Psoas muscle (tissue), 8 donors: Measurements from ENCODE around the gene BMPR1B. TPM values are rescaled to one million over a fixed set of nuclear protein-coding genes. Genes with fewer than 3 reads are reported as not detected.

Source experiments
- ATAC-seq, 4 donors: fragments of 200-7000 bp; cut with Tn5 transposase; one replicate each; pipeline ENCODE4 v1.9.1; 2020; ENCODE audit warnings: moderate library complexity in 3 of 4, mild to moderate bottlenecking in 2 of 4
- DNase-seq, 2 donors: peaks; one replicate each; pipeline ENCODE4 v3.0.0-alpha.2; 2020
- H3K27ac ChIP-seq: fragments of 200-600 bp; one replicate; pipeline ENCODE4 v1.8.0; 2022
- H3K27me3 ChIP-seq, 3 donors: fragments of 200-600 bp in 1 of 3; one replicate each; pipeline versions ENCODE4 v1.6.1 to v1.8.0; 2013 to 2022; ENCODE audit warnings: low read length in 2 of 3, mild to moderate bottlenecking in 2 of 3, moderate library complexity in 1 of 3; ENCODE audit not compliant: insufficient read depth in 3 of 3
- H3K36me3 ChIP-seq, 2 donors: fragments of 200-600 bp in 1 of 2; one replicate each; pipeline versions ENCODE4 v1.6.1 to v1.8.0; 2013 to 2022; ENCODE audit warnings: low read depth in 1 of 2, mild to moderate bottlenecking in 1 of 2, moderate library complexity in 1 of 2; ENCODE audit not compliant: insufficient read depth in 1 of 2
- H3K4me1 ChIP-seq: fragments of 200-600 bp; one replicate; pipeline ENCODE4 v1.8.0; 2022
- H3K4me3 ChIP-seq: fragments of 200-600 bp; one replicate; pipeline ENCODE4 v1.8.0; 2022; ENCODE audit warnings: mild to moderate bottlenecking
- H3K9me3 ChIP-seq: fragments of 200-600 bp; one replicate; pipeline ENCODE4 v1.8.0; 2022
- CTCF ChIP-seq: fragments of 200-600 bp; IDR thresholded peaks from one replicate; pipeline ENCODE4 v1.8.0; 2022; ENCODE audit warnings: antibody characterized with exemption
- whole genome bisulfite sequencing, 3 donors: extraction: QIAGEN DNeasy Blood & Tissue Kit; methylation state at CpG; one replicate each; pipeline versions ENCODE4 v1.1.6 to v1.1.7; 2013; 5-methylcytosine and 5-hydroxymethylcytosine counted together
- intact Hi-C, 2 donors: fragments of 100-400 bp; cut with DNase I; formaldehyde crosslinking; loops; one replicate each; pipeline versions ENCODE4 v1.11.0 to v1.14.2; 2022
- polyA plus RNA-seq, 3 donors: library from polyadenylated mRNA; stranded (reverse); fragments of 200-250 nt; gene quantifications; one replicate each; pipeline ENCODE4 v1.2.3, GENCODE V29; 2013
- total RNA-seq, 4 donors: library from RNA; stranded (reverse); fragmentation: NEBNext Ultra II Directional in 2 of 4; extraction: Animal tissue kit (Norgen Biotek cat#: 25700) in 2 of 4; gene quantifications; one replicate each; pipeline versions ENCODE4 v1.2.1 to v1.2.4, GENCODE V29; 2021 to 2023
- donor health status: healthy with polysubstance abuse.
- donor health status: DM: no; HTN: no; CAD: no; lungs with moderate emphysema.
- donor health status: Bipolar disorder and iron deficiency.
- donor health status: healthy.
- donor health status: DM: yes; HTN: yes; CAD: no.
- donor health status: DM: no; HTN: no; CAD: no.
- donor health status: DM: no; HTN: no; CAD: no.
- donor health status: DM: yes; HTN: yes; CAD: no.

Gene BMPR1B
- total and polyA plus RNA-seq, 7 donors, result 0.26 to 13.0 (median 1.0) TPM

GRCh38 chr4:95157596-95157995, 399.8 kb downstream of the BMPR1B start:
- no peak for DNase-seq
- Histone ChIP-seq H3K4me1 (no peaks in the 10 kb centered on the region), H3K27me3 (no peaks in the 10 kb centered on the region), H3K27ac (no peak overlapping the region), H3K9me3 (no peaks in the 10 kb centered on the region), H3K4me3 (no peak overlapping the region), H3K36me3 (peaks cover 0 to 23% of the 10 kb centered on the region in 2 donors)
- intact Hi-C loops, result no loop called here
- ATAC-seq, result no peak
- no peak for TF ChIP-seq CTCF

GRCh38 chr4:95158045-95158444, 400.3 kb downstream of the BMPR1B start:
- intact Hi-C loops, result no loop called here
- Histone ChIP-seq H3K36me3 (peaks cover 0 to 23% of the 10 kb centered on the region in 2 donors), H3K27ac (no peak overlapping the region), H3K4me1 (no peaks in the 10 kb centered on the region), H3K9me3 (no peaks in the 10 kb centered on the region), H3K4me3 (no peak overlapping the region), H3K27me3 (no peaks in the 10 kb centered on the region)
- ATAC-seq, result no peak
- no peak for TF ChIP-seq CTCF
- 94 to 96% (median 94%) methylated on average over 2 of the region's 2 CpGs for WGBS, 3 donors
- no peak for DNase-seq

DNA sequence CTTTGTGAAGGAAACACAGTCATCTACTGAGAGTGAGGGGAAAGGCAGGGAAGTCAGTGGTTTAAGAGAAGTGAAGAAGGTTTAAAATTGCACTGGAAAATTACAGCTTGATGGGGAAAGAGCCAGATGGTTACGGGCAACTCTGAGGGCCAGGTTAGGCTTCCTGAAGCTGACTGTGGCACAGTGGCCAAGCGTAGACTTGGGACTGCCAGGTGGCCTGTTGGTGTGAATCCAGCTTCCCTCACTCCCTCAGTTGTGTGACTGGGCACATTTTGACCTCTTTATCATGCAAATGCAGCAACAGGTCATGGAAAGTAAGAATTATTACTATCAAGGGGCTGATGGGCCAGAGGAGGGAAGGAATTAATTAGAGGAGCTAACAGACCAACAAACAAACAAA, 400.9 kb downstream of the BMPR1B start:
- WGBS, 3 donors, result 78 to 94% (median 80%) methylated on average over 2 of the region's 2 CpGs

DNA sequence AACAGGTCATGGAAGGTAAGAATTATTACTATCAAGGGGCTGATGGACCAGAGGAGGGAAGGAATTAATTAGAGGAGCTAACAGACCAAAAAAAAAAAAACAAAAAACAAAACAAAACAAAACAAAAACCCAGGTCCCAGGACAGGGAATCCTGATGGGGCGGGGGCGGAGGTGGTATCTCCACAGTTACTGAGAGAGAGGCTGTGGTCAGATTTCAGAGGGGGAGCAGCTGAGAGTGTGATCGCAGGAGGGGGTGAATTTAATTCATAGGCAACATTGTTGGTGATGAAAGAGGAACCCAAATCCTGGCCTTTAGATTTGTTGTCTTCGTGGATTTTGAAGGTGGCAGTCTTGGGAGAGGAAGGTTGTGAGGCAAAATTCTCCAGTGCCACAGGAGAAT, 401.6 kb downstream of the BMPR1B start:
- H3K36me3 ChIP-seq, result peaks cover 0 to 21% of the 10 kb centered on the region in 2 donors
- H3K4me3 ChIP-seq, result no peak overlapping the region
- ATAC-seq, result no peak
- H3K27ac ChIP-seq, result no peak overlapping the region
- no peak for DNase-seq
- no peaks in the 10 kb centered on the region for H3K27me3 ChIP-seq
- 85 to 88% (median 87%) methylated on average over 4 of the region's 4 CpGs for WGBS, 3 donors
- no peaks in the 10 kb centered on the region for H3K4me1 ChIP-seq
- TF ChIP-seq CTCF, result no peak
- no peaks in the 10 kb centered on the region for H3K9me3 ChIP-seq
- intact Hi-C loops, result no loop called here

More for the DNA sequence above, 400.9 kb downstream of the BMPR1B start:
- Histone ChIP-seq H3K27ac (no peak overlapping the region), H3K27me3 (no peaks in the 10 kb centered on the region), H3K4me3 (no peak overlapping the region), H3K4me1 (no peaks in the 10 kb centered on the region), H3K9me3 (no peaks in the 10 kb centered on the region), H3K36me3 (peaks cover 0 to 23% of the 10 kb centered on the region in 2 donors)
- intact Hi-C loops, result no loop called here
- ATAC-seq, result no peak
- no peak for DNase-seq
- no peak for TF ChIP-seq CTCF

DNA sequence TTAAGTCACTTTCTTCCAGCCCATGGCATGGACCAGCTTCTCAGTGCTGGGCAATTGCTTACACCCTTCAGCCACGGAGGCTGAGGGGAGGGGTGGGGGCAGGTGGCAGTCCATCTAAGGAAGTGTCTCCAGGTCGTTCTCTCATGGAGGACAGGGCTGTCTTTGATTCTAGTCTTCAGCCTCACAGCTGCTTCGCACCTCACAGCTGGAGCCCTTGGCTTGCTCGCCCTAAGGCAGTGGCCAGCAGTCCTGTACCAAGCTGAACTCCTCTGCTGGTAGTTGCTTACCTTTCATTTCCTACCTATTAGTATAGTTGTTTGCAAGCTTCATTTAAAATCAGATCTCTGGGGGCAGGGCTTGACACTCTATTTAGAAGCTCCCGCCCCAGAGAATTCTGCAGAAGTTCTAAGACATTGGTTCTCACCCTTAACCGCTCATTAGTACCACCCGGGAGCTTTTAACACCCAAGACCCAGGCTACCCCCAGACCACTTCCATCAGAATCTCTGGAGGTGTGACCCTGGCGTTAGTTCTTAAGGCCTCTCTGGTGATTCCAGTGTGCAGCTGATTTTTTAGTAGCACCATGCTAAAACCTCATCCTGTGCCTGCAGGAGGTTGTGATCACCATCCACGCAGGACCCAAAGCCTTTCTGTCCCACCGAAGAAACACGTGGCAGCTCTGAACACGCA, 404.2 kb downstream of the BMPR1B start:
- Histone ChIP-seq H3K27me3 (no peaks in the 10 kb centered on the region), H3K9me3 (no peaks in the 10 kb centered on the region), H3K4me1 (no peaks in the 10 kb centered on the region), H3K4me3 (no peak overlapping the region), H3K36me3 (peaks cover 0 to 14% of the 10 kb centered on the region in 2 donors), H3K27ac (no peak overlapping the region)
- ATAC-seq, result no peak
- 77 to 80% (median 77%) methylated on average over 12 of the region's 12 CpGs for WGBS, 3 donors
- no peak for TF ChIP-seq CTCF
- intact Hi-C loops, result no loop called here
- no peak for DNase-seq
